ENCODE results near the gene ZFPM1.

GRCh38 chr16:88519240-88519639, 66.2 kb downstream of the ZFPM1 start:
- TF ChIP-seq POLR2AphosphoS5 (IDR thresholded peaks at IDR 0.05; ENCODE audit: borderline replicate concordance, low read depth, low read length) (no peak), EZH2 (IDR thresholded peaks at IDR 0.05) (no peak)
